Mucosa of descending colon (tissue), 3 donors: Measurements from ENCODE around the gene CDK14. TPM values are rescaled to one million over a fixed set of nuclear protein-coding genes. Genes with fewer than 3 reads are reported as not detected.

Experiments used
- ATAC-seq: fragments of 200-7000 bp; cut with Tn5 transposase; one replicate; pipeline ENCODE4 v1.9.1; 2020; ENCODE audit warnings: mild to moderate bottlenecking, moderate library complexity
- DNase-seq, 3 donors: peaks; one replicate each; pipeline ENCODE4 v3.0.0-alpha.2; 2020
- H3K36me3 ChIP-seq: fragments of 200-600 bp; one replicate; pipeline ENCODE4 v1.8.0; 2021; ENCODE audit warnings: low read depth, mild to moderate bottlenecking
- H3K4me1 ChIP-seq: fragments of 200-600 bp; one replicate; pipeline ENCODE4 v1.8.0; 2021; ENCODE audit warnings: low read depth, mild to moderate bottlenecking
- H3K4me3 ChIP-seq: fragments of 200-600 bp; one replicate; pipeline ENCODE4 v1.8.0; 2021; ENCODE audit warnings: mild to moderate bottlenecking
- H3K9me3 ChIP-seq: fragments of 200-600 bp; one replicate; pipeline ENCODE4 v1.8.0; 2021; ENCODE audit warnings: mild to moderate bottlenecking
- intact Hi-C, 2 donors: fragments of 100-400 bp; cut with DNase I in 1 of 2; cut with micrococcal nuclease in 1 of 2; formaldehyde crosslinking; loops; one replicate each; pipeline versions ENCODE4 v1.11.0 to v1.11.1; 2022; cut with DNase I, micrococcal nuclease
- total RNA-seq, 3 donors: library from RNA; stranded (reverse); fragmentation: NEBNext Ultra II Directional in 2 of 3; extraction: Animal tissue kit (Norgen Biotek cat#: 25700) in 2 of 3; gene quantifications; one replicate each; pipeline versions ENCODE4 v1.2.1 to v1.2.4, GENCODE V29; 2021 to 2023
- TF ChIP-seq, protein P1 (sequence below): fragments of 200-600 bp; IDR thresholded peaks from one replicate; pipeline ENCODE4 v1.8.0; 2022; ENCODE audit warnings: antibody characterized with exemption, mild to moderate bottlenecking
- donor health status: DM: no; HTN: no; CAD: no; lungs with moderate emphysema.
- donor health status: DM: no; HTN: no; CAD: no.
- donor health status: DM: no; HTN: yes; CAD: no.

The CDK14 gene
- total RNA-seq, 3 donors from 2014 or later = 5.4 to 24.4 (median 5.6) TPM

DNA sequence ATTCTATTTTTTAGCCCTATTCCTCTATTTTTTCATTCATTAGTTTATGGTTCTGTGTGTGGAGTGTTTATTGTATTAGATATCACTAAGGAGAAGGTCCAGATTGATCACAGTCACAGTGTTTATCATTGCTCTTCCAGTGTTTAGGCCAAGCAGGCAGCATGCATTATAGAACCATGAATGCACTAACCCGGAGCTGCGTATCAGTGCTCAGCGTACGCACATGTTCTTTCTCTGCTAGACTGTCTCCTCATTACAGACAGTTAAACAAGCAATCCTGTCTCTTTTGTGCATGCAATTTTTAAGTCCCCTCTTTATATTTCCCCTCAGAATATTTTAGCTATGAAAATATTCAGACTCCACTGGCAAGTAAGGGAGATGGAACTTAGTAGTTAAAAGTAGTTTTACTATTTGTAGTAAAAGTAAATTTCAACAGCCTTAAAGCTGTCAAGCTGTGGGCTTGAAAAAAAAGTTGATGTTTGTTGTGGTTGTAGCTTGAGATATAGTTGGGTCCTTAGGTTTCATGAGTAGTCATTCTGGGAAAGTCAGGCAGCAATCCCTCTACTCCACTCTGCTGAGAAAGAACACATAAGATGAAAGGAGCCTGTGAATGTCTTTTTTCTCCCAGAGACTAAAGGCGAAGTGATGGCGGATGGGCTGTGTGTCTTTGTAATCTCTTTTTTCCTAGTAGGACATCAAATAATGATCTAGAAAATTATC lies 260.4 kb downstream of the CDK14 start:
- intact Hi-C loops = no loop called here
- no peak for DNase-seq
- no peaks in the 10 kb centered on the region for H3K4me1 ChIP-seq
- TF ChIP-seq, protein P1, sequence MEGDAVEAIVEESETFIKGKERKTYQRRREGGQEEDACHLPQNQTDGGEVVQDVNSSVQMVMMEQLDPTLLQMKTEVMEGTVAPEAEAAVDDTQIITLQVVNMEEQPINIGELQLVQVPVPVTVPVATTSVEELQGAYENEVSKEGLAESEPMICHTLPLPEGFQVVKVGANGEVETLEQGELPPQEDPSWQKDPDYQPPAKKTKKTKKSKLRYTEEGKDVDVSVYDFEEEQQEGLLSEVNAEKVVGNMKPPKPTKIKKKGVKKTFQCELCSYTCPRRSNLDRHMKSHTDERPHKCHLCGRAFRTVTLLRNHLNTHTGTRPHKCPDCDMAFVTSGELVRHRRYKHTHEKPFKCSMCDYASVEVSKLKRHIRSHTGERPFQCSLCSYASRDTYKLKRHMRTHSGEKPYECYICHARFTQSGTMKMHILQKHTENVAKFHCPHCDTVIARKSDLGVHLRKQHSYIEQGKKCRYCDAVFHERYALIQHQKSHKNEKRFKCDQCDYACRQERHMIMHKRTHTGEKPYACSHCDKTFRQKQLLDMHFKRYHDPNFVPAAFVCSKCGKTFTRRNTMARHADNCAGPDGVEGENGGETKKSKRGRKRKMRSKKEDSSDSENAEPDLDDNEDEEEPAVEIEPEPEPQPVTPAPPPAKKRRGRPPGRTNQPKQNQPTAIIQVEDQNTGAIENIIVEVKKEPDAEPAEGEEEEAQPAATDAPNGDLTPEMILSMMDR = no peak
- ATAC-seq = no peak
- no peaks in the 10 kb centered on the region for H3K36me3 ChIP-seq
- no peak overlapping the region for H3K4me3 ChIP-seq
- no peaks in the 10 kb centered on the region for H3K9me3 ChIP-seq

- Histone ChIP-seq H3K36me3 (no peaks in the 10 kb centered on the region), H3K9me3 (no peaks in the 10 kb centered on the region), H3K4me3 (no peak overlapping the region), H3K4me1 (no peaks in the 10 kb centered on the region)
- TF ChIP-seq, protein P1 = no peak
- intact Hi-C loops = no loop called here
- DNase-seq = no peak
- no peak for ATAC-seq
These were observed 261.5 kb downstream of the CDK14 start for GRCh38 chr7:90857603-90858002.

- no peaks in the 10 kb centered on the region for H3K36me3 ChIP-seq
- TF ChIP-seq, protein P1 = no peak
- H3K9me3 ChIP-seq = no peaks in the 10 kb centered on the region
- H3K4me1 ChIP-seq = no peaks in the 10 kb centered on the region
- no peak overlapping the region for H3K4me3 ChIP-seq
- DNase-seq = no peak
- intact Hi-C loops = no loop called here
- no peak for ATAC-seq
These were observed 262.4 kb downstream of the CDK14 start for GRCh38 chr7:90858546-90858945.

DNA sequence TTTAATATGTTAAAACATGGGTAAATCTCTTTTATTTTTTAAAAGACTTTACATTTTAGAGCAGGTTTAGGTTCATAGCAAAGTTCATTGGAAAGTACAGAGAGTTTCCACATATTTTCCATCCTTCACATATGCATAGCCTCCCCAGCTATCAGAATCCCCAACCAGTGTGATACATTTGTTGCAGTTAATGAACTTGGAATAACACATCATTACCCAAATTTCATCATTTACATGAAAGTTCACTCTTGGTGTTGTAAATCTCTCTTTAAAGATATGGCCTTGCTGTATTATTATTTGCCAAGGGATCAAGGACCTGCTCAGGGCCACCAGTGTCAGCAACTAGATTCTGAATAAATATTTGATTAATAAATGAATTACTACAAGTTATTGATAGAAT lies 263.4 kb downstream of the CDK14 start:
- no peak overlapping the region for H3K4me3 ChIP-seq
- DNase-seq = no peak
- ATAC-seq = no peak
- H3K4me1 ChIP-seq = no peaks in the 10 kb centered on the region
- intact Hi-C loops = no loop called here
- no peaks in the 10 kb centered on the region for H3K9me3 ChIP-seq
- no peaks in the 10 kb centered on the region for H3K36me3 ChIP-seq
- TF ChIP-seq, protein P1 = no peak

- TF ChIP-seq, protein P1 = no peak
- no peaks in the 10 kb centered on the region for H3K4me1 ChIP-seq
- no peaks in the 10 kb centered on the region for H3K36me3 ChIP-seq
These were observed 268.0 kb downstream of the CDK14 start for GRCh38 chr7:90864088-90864487.

DNA sequence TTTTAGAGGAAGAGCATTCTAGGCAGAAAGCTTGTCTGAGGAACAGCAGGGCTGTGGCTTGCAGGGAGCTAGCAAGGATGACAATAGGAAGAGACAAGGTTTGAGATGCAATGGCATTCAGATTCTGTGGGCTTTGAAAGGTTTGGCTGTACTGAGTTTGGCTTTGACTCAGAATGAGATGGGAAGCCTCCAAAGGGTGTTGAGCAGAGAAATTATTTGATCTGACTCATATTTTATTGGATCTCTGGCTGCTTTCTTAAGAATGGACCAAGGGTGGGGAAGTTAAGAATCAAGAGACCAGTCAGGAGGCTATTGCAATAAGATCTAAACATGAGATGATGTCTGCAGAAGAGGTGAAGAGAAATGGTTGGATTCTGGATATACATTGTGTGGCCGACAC lies 273.2 kb downstream of the CDK14 start:
- DNase-seq = no peak
- no peak for ATAC-seq
- TF ChIP-seq, protein P1 = no peak
- intact Hi-C loops = no loop called here
- Histone ChIP-seq H3K4me1 (no peaks in the 10 kb centered on the region), H3K36me3 (no peaks in the 10 kb centered on the region), H3K4me3 (no peak overlapping the region), H3K9me3 (no peaks in the 10 kb centered on the region)

More at GRCh38 chr7:90864088-90864487, 268.0 kb downstream of the CDK14 start:
- Histone ChIP-seq H3K4me3 (no peak overlapping the region), H3K9me3 (no peaks in the 10 kb centered on the region)
- no peak for DNase-seq
- no peak for ATAC-seq
- intact Hi-C loops = no loop called here
